PC-3 (cell line): Measurements from ENCODE around the gene AFF1. TPM values are rescaled to one million over a fixed set of nuclear protein-coding genes. Genes with fewer than 3 reads are reported as not detected.
A peak's percentile ranks its signal among the peaks of the same experiment; 100 is the strongest.

ENCODE experiments used
- ATAC-seq: fragments of 200-7000 bp; cut with Tn5 transposase; 2 replicates; pipeline ENCODE4 v1.9.1; 2020; ENCODE audit warnings: mild to moderate bottlenecking, moderate library complexity
- BruUV-seq: library from RNA; stranded (reverse); fragments of 400-500 nt; replicated peaks from 2 replicates; lab custom pipeline; 2021; lab: Mats Ljungman, UMichigan
- CTCF ChIA-PET: fragments of 300-600 bp; sonication (Branson Sonifier 250); formaldehyde crosslinking; loops from one replicate; lab custom pipeline; 2022; ENCODE audit warnings: antibody characterized with exemption; lab: Charles Lee
- POLR2A ChIA-PET: fragments of 300-600 bp; sonication (Branson Sonifier 250); formaldehyde crosslinking; loops from one replicate; lab custom pipeline; 2022; ENCODE audit warnings: antibody characterized with exemption; ENCODE audit not compliant: unreplicated experiment; lab: Charles Lee
- DNase-seq: peaks from one replicate; pipeline ENCODE4 v3.0.0-alpha.2; 2015
- H2AFZ ChIP-seq: fragments of 300-600 bp; sonication (generic); 2 replicates; pipeline ENCODE4 v1.6.0; 2016; ENCODE audit warnings: antibody characterized with exemption, low read length
- H3F3A ChIP-seq: fragments of 300-600 bp; sonication (generic); one replicate; pipeline ENCODE4 v1.6.0; 2017; ENCODE audit warnings: antibody characterized with exemption, low read length, control low read depth, mild to moderate bottlenecking; ENCODE audit not compliant: unreplicated experiment
- H3K27ac ChIP-seq: fragments of 300-600 bp; sonication (generic); 2 replicates; pipeline ENCODE4 v1.5.1; 2016; ENCODE audit warnings: mild to moderate bottlenecking, low read length
- H3K27me3 ChIP-seq: fragments of 300-600 bp; sonication (generic); 2 replicates; pipeline ENCODE4 v1.6.1; 2016; ENCODE audit warnings: low read length, mixed read lengths
- H3K36me3 ChIP-seq: fragments of 300-600 bp; sonication (generic); 2 replicates; pipeline ENCODE4 v1.6.1; 2016; ENCODE audit warnings: low read depth, mixed run types, low read length, mixed read lengths
- H3K4me1 ChIP-seq: fragments of 300-600 bp; sonication (generic); 2 replicates; pipeline ENCODE4 v1.5.1; 2016; ENCODE audit warnings: low read length; ENCODE audit not compliant: insufficient read depth
- H3K4me2 ChIP-seq: fragments of 300-600 bp; sonication (generic); 2 replicates; pipeline ENCODE4 v1.6.0; 2016; ENCODE audit warnings: low read length
- H3K4me3 ChIP-seq: fragments of 300-600 bp; sonication (generic); 2 replicates; pipeline ENCODE4 v1.5.1; 2016; ENCODE audit warnings: mild to moderate bottlenecking, low read length, mixed read lengths
- H3K79me2 ChIP-seq: fragments of 300-600 bp; sonication (generic); 2 replicates; pipeline ENCODE4 v1.6.1; 2017; ENCODE audit warnings: low read length, mixed read lengths
- H3K9ac ChIP-seq: fragments of 300-600 bp; sonication (generic); 2 replicates; pipeline ENCODE4 v1.6.0; 2016; ENCODE audit warnings: mild to moderate bottlenecking, low read length
- H3K9me2 ChIP-seq: fragments of 300-600 bp; sonication (generic); replicated peaks from 2 replicates; pipeline ENCODE4 v1.6.1; 2016; ENCODE audit warnings: mixed run types, low read length, mixed read lengths
- H3K9me3 ChIP-seq: fragments of 300-600 bp; sonication (generic); 2 replicates; pipeline ENCODE4 v1.6.1; 2016; ENCODE audit warnings: low read length, mixed read lengths
- H4K20me1 ChIP-seq: fragments of 300-600 bp; sonication (generic); 2 replicates; pipeline ENCODE4 v1.6.1; 2016; ENCODE audit warnings: low read length, mixed read lengths
- EZH2 ChIP-seq: fragments of 300-600 bp; sonication (generic); IDR thresholded peaks from one replicate; pipeline ENCODE4 v1.6.1; 2017; ENCODE audit warnings: antibody characterized with exemption, mild to moderate bottlenecking, low read length; ENCODE audit not compliant: unreplicated experiment
- EZH2phosphoT487 ChIP-seq: fragments of 300-600 bp; sonication (generic); IDR thresholded peaks from 2 replicates; pipeline ENCODE4 v1.6.1; 2018; ENCODE audit warnings: mild to moderate bottlenecking, antibody characterized with exemption, low read length, borderline replicate concordance
- intact Hi-C: fragments of 100-400 bp; cut with micrococcal nuclease; formaldehyde crosslinking; loops from 2 replicates; pipeline ENCODE4 v1.9.0; 2023
- total RNA-seq: library from RNA; depleted of rRNA; stranded (reverse); fragments of >200 nt; gene quantifications from 2 replicates; pipeline ENCODE4 v1.2.3, GENCODE V29; 2014
- TF ChIP-seq, protein P1 (sequence below): fragments of 300-600 bp; sonication (generic); conservative IDR thresholded peaks from 2 replicates; pipeline ENCODE4 v1.5.1; 2017; ENCODE audit warnings: antibody characterized with exemption, low read depth, mild to moderate bottlenecking, low read length

Gene AFF1
- total RNA-seq, 1 experiment from 2014 or later: 8.1 TPM

DNA sequence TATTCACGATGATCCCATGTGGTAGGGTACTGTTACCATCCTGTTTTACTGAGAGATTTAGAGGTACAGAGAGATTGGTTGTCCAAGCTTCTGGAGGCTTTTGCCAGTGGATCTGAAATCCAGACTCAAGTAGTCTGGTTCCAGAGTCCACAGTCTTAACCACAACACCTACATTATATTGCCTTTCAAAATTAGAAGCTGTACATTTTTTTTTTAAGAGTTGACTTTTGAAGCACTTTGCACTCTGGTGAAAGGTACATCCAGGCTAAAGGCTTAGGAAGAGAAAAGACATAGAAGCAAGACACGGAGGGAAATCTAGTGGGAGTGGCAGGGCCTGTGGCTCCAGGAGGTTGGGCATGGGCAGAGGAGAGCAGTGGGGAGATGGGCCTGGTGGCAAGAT is 122.1 kb downstream of the AFF1 start:
- POLR2A ChIA-PET: no interaction called here
- Histone ChIP-seq H3K27ac (no peak overlapping the region), H3K9me3 (no peaks in the 10 kb centered on the region), H3K9ac (no peak overlapping the region), H3K27me3 (no peaks in the 10 kb centered on the region), H2AFZ (no peak overlapping the region), H3K36me3 (no peaks in the 10 kb centered on the region), H4K20me1 (no peaks in the 10 kb centered on the region), H3K79me2 (peaks cover 18% of the 10 kb centered on the region), H3K4me3 (no peak overlapping the region), H3F3A (peaks cover 6% of the 10 kb centered on the region), H3K4me1 (peaks cover 56% of the 10 kb centered on the region), H3K9me2 (no peaks in the 10 kb centered on the region), H3K4me2 (no peak overlapping the region)
- no TSS peak for BruUV-seq
- TF ChIP-seq EZH2phosphoT487 (no peak), EZH2 (no peak)
- TF ChIP-seq, protein P1, sequence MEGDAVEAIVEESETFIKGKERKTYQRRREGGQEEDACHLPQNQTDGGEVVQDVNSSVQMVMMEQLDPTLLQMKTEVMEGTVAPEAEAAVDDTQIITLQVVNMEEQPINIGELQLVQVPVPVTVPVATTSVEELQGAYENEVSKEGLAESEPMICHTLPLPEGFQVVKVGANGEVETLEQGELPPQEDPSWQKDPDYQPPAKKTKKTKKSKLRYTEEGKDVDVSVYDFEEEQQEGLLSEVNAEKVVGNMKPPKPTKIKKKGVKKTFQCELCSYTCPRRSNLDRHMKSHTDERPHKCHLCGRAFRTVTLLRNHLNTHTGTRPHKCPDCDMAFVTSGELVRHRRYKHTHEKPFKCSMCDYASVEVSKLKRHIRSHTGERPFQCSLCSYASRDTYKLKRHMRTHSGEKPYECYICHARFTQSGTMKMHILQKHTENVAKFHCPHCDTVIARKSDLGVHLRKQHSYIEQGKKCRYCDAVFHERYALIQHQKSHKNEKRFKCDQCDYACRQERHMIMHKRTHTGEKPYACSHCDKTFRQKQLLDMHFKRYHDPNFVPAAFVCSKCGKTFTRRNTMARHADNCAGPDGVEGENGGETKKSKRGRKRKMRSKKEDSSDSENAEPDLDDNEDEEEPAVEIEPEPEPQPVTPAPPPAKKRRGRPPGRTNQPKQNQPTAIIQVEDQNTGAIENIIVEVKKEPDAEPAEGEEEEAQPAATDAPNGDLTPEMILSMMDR: no peak
- ATAC-seq (no peak), DNase-seq (no peak)
- intact Hi-C loops: no loop called here
- CTCF ChIA-PET: interaction anchor here (0.6 kb wide), 1 partner anchor 36 kb away, joined by 3 read pairs; no protein-coding TSS in a partner anchor

DNA sequence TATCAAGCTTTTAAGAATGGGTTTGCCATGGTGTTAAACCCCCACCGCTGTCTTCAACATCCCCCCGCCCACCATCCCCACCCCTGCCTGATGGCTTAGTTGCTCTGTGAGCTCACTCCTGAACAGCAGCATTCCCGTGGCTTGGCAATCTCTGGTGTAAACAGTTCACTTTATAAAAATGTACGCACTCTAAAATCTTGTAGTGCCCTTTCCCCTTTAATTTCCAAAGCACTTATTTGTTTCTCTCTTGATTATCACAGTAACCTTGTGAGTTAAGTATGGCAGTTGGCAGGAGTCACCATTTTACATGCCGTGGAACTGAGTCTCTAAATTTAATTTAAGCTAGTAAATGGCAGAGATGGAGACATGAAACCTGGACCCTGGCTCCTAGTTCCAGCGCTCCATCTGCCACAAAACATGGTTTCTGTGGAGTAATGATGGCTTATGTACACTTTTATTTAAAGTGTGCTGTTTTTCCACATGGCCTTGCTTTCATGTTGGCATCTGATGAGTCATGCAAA is 123.1 kb downstream of the AFF1 start:
- ChIA-PET POLR2A (no interaction called here), CTCF (no interaction called here)
- TF ChIP-seq EZH2: no peak
- TF ChIP-seq, protein P1: no peak
- no peak for TF ChIP-seq EZH2phosphoT487
- H3K4me2 ChIP-seq: peak overlapping the region; percentile 54
- no peaks in the 10 kb centered on the region for H3K9me3 ChIP-seq
- no peak overlapping the region for H2AFZ ChIP-seq
- intact Hi-C loops: no loop called here
- H4K20me1 ChIP-seq: no peaks in the 10 kb centered on the region
- no peak overlapping the region for H3K4me3 ChIP-seq
- ATAC-seq (no peak), DNase-seq (peak; percentile 13)
- H3K27ac ChIP-seq: peak overlapping the region; percentile 85
- peaks cover 18% of the 10 kb centered on the region for H3K79me2 ChIP-seq
- no TSS peak for BruUV-seq
- peaks cover 6% of the 10 kb centered on the region for H3F3A ChIP-seq
- no peaks in the 10 kb centered on the region for H3K27me3 ChIP-seq
- no peaks in the 10 kb centered on the region for H3K9me2 ChIP-seq
- H3K9ac ChIP-seq: peak overlapping the region; percentile 23; the same call in 1 of the 2 replicates
- H3K36me3 ChIP-seq: no peaks in the 10 kb centered on the region
- H3K4me1 ChIP-seq: peaks cover 60% of the 10 kb centered on the region

DNA sequence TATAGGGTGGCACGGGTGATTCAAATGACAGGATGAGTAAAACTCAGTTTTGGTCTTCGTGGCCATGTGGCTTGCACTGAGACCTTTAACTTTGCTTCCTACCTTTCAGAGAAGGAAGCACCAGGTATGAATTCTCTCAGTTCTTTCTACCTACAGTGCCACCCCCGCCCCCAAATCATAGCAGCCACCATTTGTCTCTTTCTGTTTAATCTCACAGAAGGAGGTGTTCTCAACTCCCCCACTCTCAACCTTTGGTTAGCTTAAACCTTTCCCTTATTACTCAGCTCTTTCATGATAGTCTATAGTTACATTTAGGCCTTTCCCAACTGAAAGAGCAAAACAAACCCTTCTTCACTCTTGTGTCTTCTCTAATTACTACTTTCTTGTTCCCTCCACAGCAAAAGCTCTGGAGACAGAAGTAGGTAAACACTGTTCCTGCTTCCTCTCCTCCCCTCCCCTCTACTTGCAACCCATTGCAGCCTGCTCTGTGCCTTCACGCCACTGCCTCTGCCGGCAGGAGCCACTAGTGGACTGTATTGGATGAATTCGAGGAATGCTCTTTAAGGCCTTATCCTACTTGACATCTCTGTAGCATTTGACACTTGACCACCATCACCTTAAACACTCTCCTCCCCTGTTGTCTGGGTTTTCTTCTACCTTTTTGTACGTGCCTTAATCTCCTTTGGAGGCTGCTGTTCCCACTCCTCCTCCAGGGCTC is 123.7 kb downstream of the AFF1 start:
- peak overlapping the region; percentile 23; the same call in 1 of the 2 replicates for H3K9ac ChIP-seq
- H3F3A ChIP-seq: peaks cover 6% of the 10 kb centered on the region
- H3K36me3 ChIP-seq: no peaks in the 10 kb centered on the region
- H3K4me3 ChIP-seq: no peak overlapping the region
- ChIA-PET POLR2A (no interaction called here), CTCF (no interaction called here)
- ATAC-seq (peak; percentile 26; the same call in 1 of the 2 replicates), DNase-seq (peak; percentile 70)
- H3K79me2 ChIP-seq: peaks cover 17% of the 10 kb centered on the region
- H3K4me2 ChIP-seq: peak overlapping the region; percentile 54
- no peaks in the 10 kb centered on the region for H3K9me2 ChIP-seq
- intact Hi-C loops: no loop called here
- H3K4me1 ChIP-seq: peaks cover 57% of the 10 kb centered on the region
- no TSS peak for BruUV-seq
- peak overlapping the region; percentile 85 for H3K27ac ChIP-seq
- H3K27me3 ChIP-seq: no peaks in the 10 kb centered on the region
- H4K20me1 ChIP-seq: no peaks in the 10 kb centered on the region
- no peak for TF ChIP-seq EZH2phosphoT487
- TF ChIP-seq, protein P1: no peak
- no peak for TF ChIP-seq EZH2
- H3K9me3 ChIP-seq: no peaks in the 10 kb centered on the region
- H2AFZ ChIP-seq: no peak overlapping the region
